CD4-positive, alpha-beta T cell (primary cell): ENCODE results near the gene TCTA. TPM values are rescaled to one million over a fixed set of nuclear protein-coding genes. Genes with fewer than 3 reads are reported as not detected.

Source experiments
- ATAC-seq: fragments of 200-7000 bp; cut with Tn5 transposase; one replicate; pipeline ENCODE4 v1.10.0; 2022; ENCODE audit warnings: mild to moderate bottlenecking; ENCODE audit not compliant: poor library complexity
- CTCF ChIA-PET: fragments of 350-600 bp; sonication (Branson Sonifier 250); formaldehyde crosslinking; loops from one replicate; lab custom pipeline; 2021; ENCODE audit warnings: antibody characterized with exemption, inconsistent platforms; lab: Charles Lee
- POLR2A ChIA-PET: fragments of 350-600 bp; sonication (Branson Sonifier 250); formaldehyde crosslinking; loops from one replicate; lab custom pipeline; 2021; ENCODE audit warnings: antibody characterized with exemption, inconsistent platforms; lab: Charles Lee
- DNase-seq, 14 experiments: peaks; one replicate each; pipeline ENCODE4 v3.0.0-alpha.2; 2013 to 2020; ENCODE audit warnings: mixed read lengths in 2 of 14
- H3K27ac ChIP-seq, 2 donors: one replicate each; pipeline versions ENCODE4 v1.5.1 to v1.7.0; 2013; ENCODE audit warnings: low read length in 2 of 2, low read depth in 1 of 2, mild to moderate bottlenecking in 1 of 2
- H3K27me3 ChIP-seq, 2 experiments: 1 replicate in 1 of 2; 2 replicates in 1 of 2; pipeline versions ENCODE4 v1.6.1 to v1.7.0; 2013; ENCODE audit warnings: low read length in 2 of 2, control low read depth in 1 of 2, mild to moderate bottlenecking in 1 of 2, moderate library complexity in 1 of 2; ENCODE audit not compliant: insufficient read depth in 2 of 2, control insufficient read depth in 1 of 2
- H3K36me3 ChIP-seq: one replicate; pipeline ENCODE4 v1.6.1; 2013; ENCODE audit warnings: low read length, control low read depth; ENCODE audit not compliant: insufficient read depth
- H3K4me1 ChIP-seq: one replicate; pipeline ENCODE4 v1.6.1; 2013; ENCODE audit warnings: low read length, control low read depth; ENCODE audit not compliant: insufficient read depth
- H3K4me3 ChIP-seq: one replicate; pipeline ENCODE4 v1.5.1; 2013; ENCODE audit warnings: mild to moderate bottlenecking, low read length, moderate library complexity
- H3K9me3 ChIP-seq, 2 experiments: 1 replicate in 1 of 2; 2 replicates in 1 of 2; pipeline versions ENCODE4 v1.6.1 to v1.7.0; 2013; ENCODE audit warnings: low read length in 2 of 2, mild to moderate bottlenecking in 2 of 2, control low read depth in 1 of 2, moderate library complexity in 1 of 2; ENCODE audit not compliant: control insufficient read depth in 1 of 2, insufficient read depth in 1 of 2
- H3K27ac Mint-ChIP-seq: one replicate; pipeline ENCODE4 v1.8.0; 2020; ENCODE audit warnings: mixed read lengths
- H3K27me3 Mint-ChIP-seq: one replicate; pipeline ENCODE4 v1.8.0; 2021; ENCODE audit warnings: mixed read lengths
- H3K36me3 Mint-ChIP-seq: one replicate; pipeline ENCODE4 v1.8.0; 2021; ENCODE audit warnings: low read depth, mixed read lengths
- H3K4me1 Mint-ChIP-seq: one replicate; pipeline ENCODE4 v1.8.0; 2021; ENCODE audit warnings: low read depth, mixed read lengths
- H3K4me3 Mint-ChIP-seq: one replicate; pipeline ENCODE4 v1.8.0; 2020; ENCODE audit warnings: mild to moderate bottlenecking, mixed read lengths
- H3K9me3 Mint-ChIP-seq: one replicate; pipeline ENCODE4 v1.8.0; 2020; ENCODE audit warnings: mixed read lengths
- intact Hi-C, 2 experiments: fragments of 100-400 bp; cut with DNase I in 1 of 2; cut with micrococcal nuclease in 1 of 2; formaldehyde crosslinking; loops; one replicate each; pipeline versions ENCODE4 v1.15.1 to v1.9.0; 2023 to 2025; cut with DNase I, micrococcal nuclease
- total RNA-seq, 174 experiments: library from RNA in 2 of 174; stranded (reverse) in 2 of 174; gene quantifications; one replicate each; pipeline ENCODE4 v1.2.3 and lab custom pipeline; 2021 to 2026
- TF ChIP-seq, protein P1 (sequence below): fragments of 200-600 bp; IDR thresholded peaks from one replicate; pipeline ENCODE4 v1.8.0; 2022; ENCODE audit warnings: antibody characterized with exemption, mild to moderate bottlenecking

The TCTA gene
- total RNA-seq, 2 experiments from 2014 or later: 21.4 to 22.0 TPM

DNA sequence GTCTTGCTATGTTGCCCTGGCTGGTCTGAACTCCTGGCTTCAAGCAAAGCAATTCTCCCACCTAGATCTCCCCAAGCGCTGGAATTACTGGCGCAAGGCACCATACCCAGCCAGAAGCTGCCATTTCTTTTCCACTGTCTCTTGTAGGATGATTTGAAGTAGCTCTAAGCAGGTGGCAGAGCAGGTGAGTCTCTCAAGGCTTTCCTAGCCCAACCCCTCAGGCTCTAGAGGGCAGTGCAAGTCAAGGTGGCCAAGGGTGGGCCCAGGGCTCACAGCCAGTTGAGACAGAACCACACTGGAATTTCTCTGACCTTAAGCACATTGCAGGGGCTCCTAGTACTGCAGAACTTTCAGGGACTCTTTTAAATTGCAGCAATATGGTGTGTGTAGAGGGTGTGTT is 42.2 kb downstream of the TCTA start:
- CTCF ChIA-PET: no interaction called here
- TF ChIP-seq, protein P1, sequence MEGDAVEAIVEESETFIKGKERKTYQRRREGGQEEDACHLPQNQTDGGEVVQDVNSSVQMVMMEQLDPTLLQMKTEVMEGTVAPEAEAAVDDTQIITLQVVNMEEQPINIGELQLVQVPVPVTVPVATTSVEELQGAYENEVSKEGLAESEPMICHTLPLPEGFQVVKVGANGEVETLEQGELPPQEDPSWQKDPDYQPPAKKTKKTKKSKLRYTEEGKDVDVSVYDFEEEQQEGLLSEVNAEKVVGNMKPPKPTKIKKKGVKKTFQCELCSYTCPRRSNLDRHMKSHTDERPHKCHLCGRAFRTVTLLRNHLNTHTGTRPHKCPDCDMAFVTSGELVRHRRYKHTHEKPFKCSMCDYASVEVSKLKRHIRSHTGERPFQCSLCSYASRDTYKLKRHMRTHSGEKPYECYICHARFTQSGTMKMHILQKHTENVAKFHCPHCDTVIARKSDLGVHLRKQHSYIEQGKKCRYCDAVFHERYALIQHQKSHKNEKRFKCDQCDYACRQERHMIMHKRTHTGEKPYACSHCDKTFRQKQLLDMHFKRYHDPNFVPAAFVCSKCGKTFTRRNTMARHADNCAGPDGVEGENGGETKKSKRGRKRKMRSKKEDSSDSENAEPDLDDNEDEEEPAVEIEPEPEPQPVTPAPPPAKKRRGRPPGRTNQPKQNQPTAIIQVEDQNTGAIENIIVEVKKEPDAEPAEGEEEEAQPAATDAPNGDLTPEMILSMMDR: no peak
- DNase-seq (peak in 1 of 14 experiments; percentile 7), ATAC-seq (no peak)
- Histone ChIP-seq H3K9me3 (no peaks in the 10 kb centered on the region), H3K4me1 (no peaks in the 10 kb centered on the region), H3K27ac (no peak overlapping the region), H3K27me3 (no peaks in the 10 kb centered on the region), H3K36me3 (no peaks in the 10 kb centered on the region), H3K4me3 (no peak overlapping the region)
- POLR2A ChIA-PET: no interaction called here
- Mint-ChIP-seq H3K4me3 (no peak overlapping the region), H3K36me3 (no peaks in the 10 kb centered on the region), H3K27ac (no peak overlapping the region), H3K4me1 (no peaks in the 10 kb centered on the region), H3K27me3 (no peaks in the 10 kb centered on the region), H3K9me3 (no peaks in the 10 kb centered on the region)
- intact Hi-C loops: no loop called here

DNA sequence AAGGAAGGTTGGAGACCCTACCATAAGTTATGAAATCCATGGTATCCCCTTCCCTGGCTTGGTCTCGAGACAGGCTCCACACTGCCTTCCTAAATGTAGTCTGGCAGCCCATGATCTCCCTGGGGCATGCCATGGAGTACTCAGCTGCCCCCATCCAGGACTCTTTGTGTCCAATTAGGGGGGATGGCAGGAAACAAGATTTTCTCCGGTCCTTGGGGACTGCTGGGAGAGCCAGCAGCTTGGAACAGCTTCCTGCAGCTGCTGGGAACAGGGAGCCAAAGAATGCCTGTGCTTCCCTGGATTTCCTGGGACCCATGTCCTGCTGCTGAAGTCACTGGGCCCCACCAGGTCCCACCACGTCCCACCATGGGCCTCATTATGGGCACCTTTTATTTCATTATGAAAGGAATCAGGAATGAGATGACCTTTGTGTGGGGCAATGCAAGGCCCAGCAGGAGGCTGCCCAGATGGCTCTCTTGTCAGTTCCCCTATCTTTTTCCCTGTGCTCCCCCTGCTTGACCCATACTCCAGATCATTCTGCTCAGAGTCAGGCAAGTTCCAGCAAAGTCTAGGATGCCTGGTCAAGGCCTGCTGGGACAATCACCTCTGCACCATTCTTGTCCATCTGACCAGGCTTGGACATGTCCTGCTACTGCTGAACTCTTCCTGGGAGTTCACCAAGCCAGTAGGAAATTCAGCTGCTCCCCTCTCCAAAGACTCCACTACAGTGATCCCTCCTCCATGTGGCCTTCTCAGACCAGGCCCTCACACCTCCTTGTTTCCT is 42.9 kb downstream of the TCTA start:
- H3K27ac Mint-ChIP-seq: no peak overlapping the region
- no peaks in the 10 kb centered on the region for H3K36me3 ChIP-seq
- no peak for ATAC-seq
- H3K36me3 Mint-ChIP-seq: no peaks in the 10 kb centered on the region
- H3K4me3 ChIP-seq: no peak overlapping the region
- H3K9me3 Mint-ChIP-seq: no peaks in the 10 kb centered on the region
- H3K9me3 ChIP-seq: no peaks in the 10 kb centered on the region
- TF ChIP-seq, protein P1: no peak
- ChIA-PET POLR2A (no interaction called here), CTCF (no interaction called here)
- H3K27me3 ChIP-seq: no peaks in the 10 kb centered on the region
- H3K27me3 Mint-ChIP-seq: no peaks in the 10 kb centered on the region
- intact Hi-C loops: no loop called here
- no peak overlapping the region for H3K4me3 Mint-ChIP-seq
- DNase-seq: no peak
- no peaks in the 10 kb centered on the region for H3K4me1 Mint-ChIP-seq
- no peak overlapping the region for H3K27ac ChIP-seq
- H3K4me1 ChIP-seq: no peaks in the 10 kb centered on the region

GRCh38 chr3:49456466-49456865 is 44.2 kb downstream of the TCTA start:
- no peak for DNase-seq
- Mint-ChIP-seq H3K4me1 (no peaks in the 10 kb centered on the region), H3K27me3 (no peaks in the 10 kb centered on the region), H3K9me3 (no peaks in the 10 kb centered on the region), H3K36me3 (no peaks in the 10 kb centered on the region), H3K4me3 (no peak overlapping the region), H3K27ac (no peak overlapping the region)
- no peak for ATAC-seq
- H3K27ac ChIP-seq: no peak overlapping the region
- no peaks in the 10 kb centered on the region for H3K9me3 ChIP-seq
- intact Hi-C loops: no loop called here
- no peaks in the 10 kb centered on the region for H3K4me1 ChIP-seq
- no peaks in the 10 kb centered on the region for H3K36me3 ChIP-seq
- ChIA-PET CTCF (no interaction called here), POLR2A (no interaction called here)
- H3K27me3 ChIP-seq: no peaks in the 10 kb centered on the region
- TF ChIP-seq, protein P1: no peak
- no peak overlapping the region for H3K4me3 ChIP-seq
